ENCODE results near the gene EHD2. TPM values are rescaled to one million over a fixed set of nuclear protein-coding genes. Genes with fewer than 3 reads are reported as not detected.

The EHD2 gene
- total RNA-seq, 2 experiments from 2014 or later = 0.10 to 0.17 TPM

GRCh38 chr19:47735131-47735530 lies 21.9 kb downstream of the EHD2 start:
- POLR2A ChIA-PET = no interaction called here
- CTCF ChIA-PET = interaction anchor here (1.2 kb wide), 1 partner anchor 22 kb away, joined by 5 read pairs; the partner anchor contains the start of gene EHD2

DNA sequence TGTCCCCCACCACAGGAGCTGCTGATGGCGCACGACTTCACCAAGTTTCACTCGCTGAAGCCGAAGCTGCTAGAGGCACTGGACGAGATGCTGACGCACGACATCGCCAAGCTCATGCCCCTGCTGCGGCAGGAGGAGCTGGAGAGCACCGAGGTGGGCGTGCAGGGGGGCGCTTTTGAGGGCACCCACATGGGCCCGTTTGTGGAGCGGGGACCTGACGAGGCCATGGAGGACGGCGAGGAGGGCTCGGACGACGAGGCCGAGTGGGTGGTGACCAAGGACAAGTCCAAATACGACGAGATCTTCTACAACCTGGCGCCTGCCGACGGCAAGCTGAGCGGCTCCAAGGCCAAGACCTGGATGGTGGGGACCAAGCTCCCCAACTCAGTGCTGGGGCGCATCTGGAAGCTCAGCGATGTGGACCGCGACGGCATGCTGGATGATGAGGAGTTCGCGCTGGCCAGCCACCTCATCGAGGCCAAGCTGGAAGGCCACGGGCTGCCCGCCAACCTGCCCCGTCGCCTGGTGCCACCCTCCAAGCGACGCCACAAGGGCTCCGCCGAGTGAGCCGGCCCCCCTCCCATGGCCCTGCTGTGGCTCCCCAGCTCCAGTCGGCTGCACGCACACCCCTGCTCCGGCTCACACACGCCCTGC lies 27.8 kb downstream of the EHD2 start:
- CTCF ChIA-PET = interaction anchor here (1.2 to 3.9 kb wide), 3 partner anchors 27 to 42 kb away, joined by 4 to 18 read pairs (median 4); partner anchors contain the start of gene EHD2
- POLR2A ChIA-PET = no interaction called here

- CTCF ChIA-PET = no interaction called here
- POLR2A ChIA-PET = no interaction called here
Observed at GRCh38 chr19:47741544-47742140, 28.4 kb downstream of the EHD2 start.

DNA sequence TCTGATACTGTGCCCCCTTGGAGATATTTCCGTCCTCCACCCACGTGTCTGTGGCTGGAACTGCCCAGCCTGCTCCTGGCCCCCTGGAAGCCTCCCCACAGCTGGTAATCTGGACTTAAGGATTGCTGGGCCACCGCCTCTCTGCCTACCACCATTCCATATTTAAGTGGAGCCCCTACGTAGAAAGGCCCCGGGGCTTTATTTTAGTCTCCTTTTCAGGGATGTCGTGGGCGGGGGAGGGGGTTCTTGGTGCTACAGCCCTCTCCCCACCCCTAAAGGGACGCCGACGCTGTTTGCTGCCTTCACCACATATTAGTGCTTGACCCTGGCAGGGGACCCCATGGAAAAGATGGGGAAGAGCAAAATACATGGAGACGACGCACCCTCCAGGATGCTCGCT lies 29.4 kb downstream of the EHD2 start:
- POLR2A ChIA-PET = no interaction called here
- CTCF ChIA-PET = interaction anchor here (0.6 to 4.5 kb wide), 5 partner anchors 19 to 448 kb away, joined by 4 to 27 read pairs (median 9); partner anchors contain the start of gene EHD2

- ChIA-PET CTCF (interaction anchor here (0.7 to 4.5 kb wide), 6 partner anchors 10 to 46 kb away, joined by 3 to 27 read pairs (median 4); partner anchors contain the start of gene EHD2), POLR2A (interaction anchor here (0.7 to 1.7 kb wide), 3 partner anchors 10 to 39 kb away, joined by 3 to 5 read pairs (median 4); no protein-coding TSS in a partner anchor)
Observed at GRCh38 chr19:47745010-47745901, 32.0 kb downstream of the EHD2 start, which contains the start of gene NOP53. Gene NOP53 (plus strand): TSS chr19:47745546. CDS start chr19:47745560, 14 bp downstream.

GRCh38 chr19:47746129-47746528 lies 32.9 kb downstream of the EHD2 start:
- CTCF ChIA-PET = interaction anchor here (1.0 to 4.5 kb wide), 4 partner anchors 9 to 47 kb away, joined by 3 to 27 read pairs (median 10); partner anchors contain the start of gene EHD2
- POLR2A ChIA-PET = interaction anchor here (0.6 to 1.7 kb wide), 4 partner anchors 10 to 40 kb away, joined by 3 to 5 read pairs (median 4); no protein-coding TSS in a partner anchor

DNA sequence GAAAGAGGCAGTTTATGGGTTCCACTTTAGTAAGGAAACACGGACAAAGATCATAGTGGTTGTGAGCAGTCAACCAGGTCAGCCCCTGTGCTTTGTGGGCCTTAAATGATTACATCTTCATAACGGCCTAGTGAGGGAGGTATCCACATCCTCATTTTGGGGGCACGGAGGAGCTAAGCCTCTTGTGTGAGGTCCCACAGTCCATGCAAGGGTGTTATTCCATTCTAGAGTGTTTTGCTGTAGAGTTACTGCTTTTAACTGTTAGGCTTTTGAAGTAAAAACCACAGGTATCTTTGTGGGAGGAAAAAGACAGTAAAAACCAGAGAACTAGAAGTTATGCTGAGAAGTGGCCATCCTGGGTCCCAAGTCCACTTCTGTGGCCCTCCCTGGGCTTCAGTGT lies 36.1 kb downstream of the EHD2 start:
- CTCF ChIA-PET = no interaction called here
- POLR2A ChIA-PET = no interaction called here

GRCh38 chr19:47750752-47751151 lies 37.5 kb downstream of the EHD2 start:
- POLR2A ChIA-PET = no interaction called here
- CTCF ChIA-PET = no interaction called here

DNA sequence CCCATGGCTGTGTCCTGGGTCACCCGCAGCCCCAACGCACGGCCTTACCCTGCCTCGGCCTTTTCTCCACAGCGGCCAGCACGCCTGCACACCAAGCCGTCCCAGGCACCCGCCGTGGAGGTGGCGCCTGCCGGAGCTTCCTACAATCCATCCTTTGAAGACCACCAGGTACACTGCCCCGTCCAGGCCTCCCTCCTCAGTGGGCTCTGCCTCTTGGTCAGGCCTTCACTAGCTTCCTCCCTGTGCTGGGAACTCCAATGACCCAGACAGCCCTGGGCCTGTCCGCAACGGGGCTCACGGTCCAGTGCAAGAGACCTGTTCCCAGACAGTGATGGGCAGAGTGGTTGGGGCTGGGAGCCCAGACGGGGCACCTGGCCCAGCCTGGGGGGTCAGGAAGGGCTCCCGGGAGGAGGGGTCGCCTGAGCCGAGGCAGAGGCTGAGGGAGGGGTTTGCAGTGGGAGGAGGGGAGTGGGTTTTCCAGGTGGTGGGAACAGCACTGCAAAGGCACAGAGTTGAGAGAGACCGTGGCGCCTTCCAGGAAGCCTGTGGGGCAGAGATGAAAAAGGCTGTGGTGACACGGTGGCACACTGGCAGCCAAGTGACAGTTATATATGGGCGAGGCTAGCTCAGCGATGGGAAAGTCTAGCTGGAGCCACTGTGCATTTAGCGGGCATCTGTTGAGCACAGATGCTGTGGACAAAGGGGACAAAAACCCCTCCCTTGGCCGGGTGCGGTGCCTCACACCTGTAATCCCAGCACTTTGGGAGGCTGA lies 39.4 kb downstream of the EHD2 start:
- POLR2A ChIA-PET = no interaction called here
- CTCF ChIA-PET = interaction anchor here (0.8 to 1.4 kb wide), 5 partner anchors 13 to 54 kb away, joined by 3 to 4 read pairs (median 3); partner anchors contain the start of gene EHD2

GRCh38 chr19:47754206-47755064 lies 41.2 kb downstream of the EHD2 start:
- ChIA-PET CTCF (interaction anchor here (1.5 kb wide), 1 partner anchor 11 kb away, joined by 3 read pairs; no protein-coding TSS in a partner anchor), POLR2A (no interaction called here)

DNA sequence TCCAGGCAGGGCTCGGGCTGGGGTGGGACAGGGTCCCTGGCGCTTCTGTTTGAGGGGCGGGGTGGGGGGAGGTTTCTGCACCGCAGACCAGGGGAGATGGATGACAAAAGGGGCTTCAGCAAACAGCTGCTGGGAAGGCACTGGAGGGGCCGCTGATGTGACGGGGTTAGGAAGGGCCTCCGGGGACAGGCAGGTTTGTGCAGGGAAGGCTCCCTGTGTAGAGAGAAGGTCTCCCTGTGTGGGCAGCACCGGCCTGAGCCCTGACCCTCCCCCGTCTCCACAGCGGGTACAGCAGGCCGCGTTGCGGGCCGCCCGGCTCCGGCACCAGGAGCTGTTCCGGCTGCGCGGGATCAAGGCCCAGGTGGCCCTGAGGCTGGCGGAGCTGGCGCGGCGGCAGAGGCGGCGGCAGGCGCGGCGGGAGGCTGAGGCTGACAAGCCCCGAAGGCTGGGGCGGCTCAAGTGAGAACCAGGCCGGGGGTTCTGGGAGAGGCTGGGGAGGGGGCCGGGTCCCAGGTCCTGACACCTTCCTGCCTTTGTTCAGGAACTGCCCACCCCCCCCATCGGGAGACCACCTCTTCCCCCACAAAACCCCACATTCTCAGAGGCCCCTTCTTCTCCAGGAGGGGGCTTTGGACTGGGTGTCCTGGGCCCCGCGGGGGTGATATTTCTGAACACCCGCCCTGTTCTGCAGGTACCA lies 42.0 kb downstream of the EHD2 start:
- ChIA-PET POLR2A (interaction anchor here (1.4 kb wide), 1 partner anchor 10 kb away, joined by 4 read pairs; the partner anchor contains the start of gene NOP53), CTCF (interaction anchor here (1.1 to 1.5 kb wide), 3 partner anchors 9 to 12 kb away, joined by 3 to 4 read pairs (median 3); no protein-coding TSS in a partner anchor)

GRCh38 chr19:47755762-47756626 lies 42.8 kb downstream of the EHD2 start:
- ChIA-PET POLR2A (interaction anchor here (1.4 kb wide), 1 partner anchor 10 kb away, joined by 4 read pairs; the partner anchor contains the start of gene NOP53), CTCF (interaction anchor here (1.0 to 1.5 kb wide), 4 partner anchors 10 to 11 kb away, joined by 3 to 4 read pairs (median 3); no protein-coding TSS in a partner anchor)

- POLR2A ChIA-PET = no interaction called here
- CTCF ChIA-PET = interaction anchor here (1.0 kb wide), 1 partner anchor 9 kb away, joined by 3 read pairs; no protein-coding TSS in a partner anchor
Observed at GRCh38 chr19:47756627-47756929, 43.4 kb downstream of the EHD2 start.

DNA sequence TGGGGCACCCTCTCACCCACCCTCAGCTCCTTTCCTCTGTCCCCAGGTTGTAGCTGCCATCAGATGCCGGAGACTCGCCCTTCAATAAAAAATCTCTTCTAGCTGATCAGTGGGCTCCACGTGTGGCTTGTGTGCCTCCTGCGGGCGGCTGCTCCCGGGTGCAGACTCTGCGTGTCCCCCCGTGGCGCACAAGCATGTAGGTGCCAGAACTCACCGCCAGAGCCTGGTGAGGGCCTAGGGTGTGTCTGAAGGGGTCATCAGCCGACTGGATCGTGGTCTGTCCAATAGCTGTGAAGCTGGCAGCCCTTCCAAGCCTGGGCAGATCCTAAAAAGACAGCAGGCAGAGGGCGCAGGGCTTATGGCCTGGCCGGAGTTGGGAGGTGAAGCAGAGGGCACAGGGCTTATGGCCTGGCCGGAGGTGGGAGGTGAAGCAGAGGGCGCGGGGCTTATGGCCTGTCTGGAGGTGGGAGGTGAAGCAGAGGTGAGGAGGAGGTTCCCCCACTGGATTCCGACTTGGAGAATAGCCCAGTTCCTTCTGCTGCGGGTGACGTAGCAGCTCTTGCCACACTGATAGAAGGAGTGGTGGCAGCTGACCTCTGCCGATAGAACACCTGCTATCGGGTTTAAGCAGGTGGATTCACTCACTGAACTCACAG lies 43.9 kb downstream of the EHD2 start:
- CTCF ChIA-PET = interaction anchor here (1.0 kb wide), 1 partner anchor 8 kb away, joined by 3 read pairs; no protein-coding TSS in a partner anchor
- POLR2A ChIA-PET = no interaction called here

GRCh38 chr19:47757617-47758442 lies 44.6 kb downstream of the EHD2 start:
- CTCF ChIA-PET = interaction anchor here (1.0 kb wide), 1 partner anchor 8 kb away, joined by 3 read pairs; no protein-coding TSS in a partner anchor
- POLR2A ChIA-PET = interaction anchor here (0.6 to 1.6 kb wide), 2 partner anchors 12 to 40 kb away, joined by 5 read pairs; no protein-coding TSS in a partner anchor

Measured in activated CD8-positive, alpha-beta memory T cell treated with anti-CD3 and anti-CD28 coated beads for 36 hours (primary cell).